ENCODE results near the gene ANKFN1.

Gene ANKFN1

GRCh38 chr17:56314984-56315602, 161.8 kb downstream of the ANKFN1 start:
- Mint-ChIP-seq H3K36me3 (no peaks in the 10 kb centered on the region), H3K9me3 (no peaks in the 10 kb centered on the region), H3K27ac (no peak overlapping the region), H3K27me3 (peaks cover 2% of the 10 kb centered on the region), H3K4me3 (no peak overlapping the region), H3K4me1 (no peaks in the 10 kb centered on the region)

DNA sequence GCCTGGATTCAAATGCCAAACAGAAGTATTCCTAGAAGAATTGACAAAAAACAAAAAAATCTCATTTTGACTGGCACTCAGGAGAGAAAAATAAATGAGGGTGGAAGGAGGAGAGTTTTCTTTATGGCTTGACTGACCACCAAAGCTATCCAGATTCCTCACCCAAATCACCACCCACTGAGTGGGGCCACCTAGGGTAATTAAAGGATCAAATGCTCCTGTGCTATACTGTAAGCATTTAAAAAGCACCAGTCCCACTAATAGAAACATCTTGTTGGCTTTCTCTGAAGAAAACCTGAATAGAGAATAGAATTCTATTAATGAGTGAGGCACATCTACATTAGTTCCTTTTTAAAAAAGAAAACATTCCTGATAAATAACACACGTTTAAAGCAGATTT, 163.3 kb downstream of the ANKFN1 start:
- Mint-ChIP-seq H3K27ac (no peak overlapping the region), H3K4me3 (no peak overlapping the region), H3K4me1 (no peaks in the 10 kb centered on the region), H3K27me3 (peaks cover 2% of the 10 kb centered on the region), H3K36me3 (no peaks in the 10 kb centered on the region), H3K9me3 (no peaks in the 10 kb centered on the region)

GRCh38 chr17:56317351-56318208, 164.3 kb downstream of the ANKFN1 start:
- no peaks in the 10 kb centered on the region for H3K4me1 Mint-ChIP-seq
- H3K27me3 Mint-ChIP-seq: peaks cover 7% of the 10 kb centered on the region
- H3K36me3 Mint-ChIP-seq: no peaks in the 10 kb centered on the region
- no peak overlapping the region for H3K4me3 Mint-ChIP-seq
- H3K9me3 Mint-ChIP-seq: no peaks in the 10 kb centered on the region
- H3K27ac Mint-ChIP-seq: no peak overlapping the region

DNA sequence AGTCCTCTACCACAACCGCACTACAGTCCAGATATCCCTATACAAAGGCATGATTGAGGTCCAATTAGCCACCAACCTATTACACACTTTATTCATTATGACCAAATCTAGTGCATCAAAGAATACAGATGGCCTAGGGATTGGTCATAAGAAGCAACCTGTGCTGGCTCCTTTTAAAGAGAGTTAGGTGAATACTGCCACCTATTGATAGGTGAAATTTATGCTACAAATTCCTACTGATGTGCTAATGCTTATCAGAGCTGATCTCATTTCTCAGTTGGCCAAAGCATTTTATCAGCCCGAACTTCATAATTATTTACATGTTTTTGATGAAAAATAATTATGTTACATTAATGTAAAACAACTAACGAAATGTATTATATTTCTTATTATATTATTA, 166.3 kb downstream of the ANKFN1 start:
- Mint-ChIP-seq H3K4me3 (no peak overlapping the region), H3K27ac (no peak overlapping the region), H3K27me3 (peaks cover 8% of the 10 kb centered on the region), H3K4me1 (no peaks in the 10 kb centered on the region), H3K9me3 (no peaks in the 10 kb centered on the region), H3K36me3 (no peaks in the 10 kb centered on the region)

- Mint-ChIP-seq H3K4me1 (no peaks in the 10 kb centered on the region), H3K4me3 (no peak overlapping the region), H3K9me3 (no peaks in the 10 kb centered on the region), H3K27ac (no peak overlapping the region), H3K36me3 (no peaks in the 10 kb centered on the region), H3K27me3 (peaks cover 6% of the 10 kb centered on the region)
Measured at GRCh38 chr17:56320443-56320842, 167.2 kb downstream of the ANKFN1 start.

GRCh38 chr17:56322991-56323390, 169.7 kb downstream of the ANKFN1 start:
- H3K36me3 Mint-ChIP-seq: no peaks in the 10 kb centered on the region
- no peaks in the 10 kb centered on the region for H3K4me1 Mint-ChIP-seq
- H3K4me3 Mint-ChIP-seq: no peak overlapping the region
- H3K9me3 Mint-ChIP-seq: no peaks in the 10 kb centered on the region
- H3K27me3 Mint-ChIP-seq: peaks cover 6% of the 10 kb centered on the region
- H3K27ac Mint-ChIP-seq: no peak overlapping the region

GRCh38 chr17:56324676-56325075, 171.4 kb downstream of the ANKFN1 start:
- Mint-ChIP-seq H3K36me3 (no peaks in the 10 kb centered on the region), H3K27ac (no peak overlapping the region), H3K4me1 (no peaks in the 10 kb centered on the region), H3K27me3 (peaks cover 6% of the 10 kb centered on the region), H3K9me3 (no peaks in the 10 kb centered on the region), H3K4me3 (no peak overlapping the region)

DNA sequence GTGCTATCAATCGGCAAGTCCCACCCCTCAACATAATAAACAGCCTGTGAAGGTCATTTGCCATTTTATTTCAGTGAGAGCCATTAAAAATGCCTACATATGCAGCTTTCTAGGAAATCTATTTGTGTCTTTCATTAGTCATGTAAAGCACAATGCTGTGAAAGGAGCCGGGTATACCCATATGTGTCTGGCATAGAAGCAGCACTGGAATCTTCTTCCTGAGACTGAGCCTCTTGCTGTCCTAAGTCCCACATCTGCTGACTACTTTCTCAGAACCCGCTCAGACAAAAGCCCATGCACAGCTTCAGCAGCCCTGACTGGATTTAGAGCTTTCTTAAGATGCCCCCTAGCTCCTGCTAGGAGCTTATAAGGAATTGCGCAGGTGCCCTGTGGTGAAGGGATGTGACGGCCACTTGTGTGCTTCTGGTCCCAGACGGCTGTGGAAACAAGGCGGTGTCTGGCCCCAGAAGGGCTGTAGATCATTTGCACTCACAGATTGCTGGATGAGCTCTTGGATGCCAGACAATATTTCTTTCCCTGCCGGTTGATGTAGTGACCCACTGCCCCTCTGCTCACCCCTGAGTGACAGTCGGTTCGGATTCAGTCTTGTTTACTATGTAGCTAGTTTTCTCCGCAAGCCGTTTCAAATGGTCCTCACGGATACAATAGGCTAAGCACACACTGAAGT, 172.2 kb downstream of the ANKFN1 start:
- H3K36me3 Mint-ChIP-seq: no peaks in the 10 kb centered on the region
- H3K4me3 Mint-ChIP-seq: no peak overlapping the region
- no peak overlapping the region for H3K27ac Mint-ChIP-seq
- no peaks in the 10 kb centered on the region for H3K4me1 Mint-ChIP-seq
- peaks cover 8% of the 10 kb centered on the region for H3K27me3 Mint-ChIP-seq
- H3K9me3 Mint-ChIP-seq: no peaks in the 10 kb centered on the region

DNA sequence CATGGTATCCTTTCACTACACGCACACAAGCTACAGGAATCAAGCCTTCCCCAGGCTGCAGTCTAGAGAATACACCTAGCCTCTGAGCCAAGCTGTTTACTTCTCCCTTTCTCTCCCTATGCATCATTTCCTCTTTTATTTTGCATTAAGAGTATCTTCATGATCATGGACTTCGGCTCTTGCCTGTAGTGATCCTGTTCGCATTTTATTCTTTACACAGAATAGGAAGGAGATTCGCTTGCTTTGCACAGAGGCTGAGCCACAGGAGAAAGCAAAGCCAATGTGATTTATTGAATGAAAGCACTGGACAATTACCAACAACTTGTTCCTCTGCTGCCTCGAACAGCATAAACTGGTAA, 172.7 kb downstream of the ANKFN1 start:
- Mint-ChIP-seq H3K4me3 (no peak overlapping the region), H3K27me3 (peaks cover 8% of the 10 kb centered on the region), H3K4me1 (no peaks in the 10 kb centered on the region), H3K27ac (no peak overlapping the region), H3K9me3 (no peaks in the 10 kb centered on the region), H3K36me3 (no peaks in the 10 kb centered on the region)

GRCh38 chr17:56347639-56348038, 194.4 kb downstream of the ANKFN1 start:
- peaks cover 2% of the 10 kb centered on the region for H3K36me3 Mint-ChIP-seq
- H3K9me3 Mint-ChIP-seq: peaks cover 7% of the 10 kb centered on the region
- no peak overlapping the region for H3K4me3 Mint-ChIP-seq
- no peak overlapping the region for H3K27ac Mint-ChIP-seq
- H3K4me1 Mint-ChIP-seq: no peaks in the 10 kb centered on the region
- peaks cover 26% of the 10 kb centered on the region for H3K27me3 Mint-ChIP-seq

DNA sequence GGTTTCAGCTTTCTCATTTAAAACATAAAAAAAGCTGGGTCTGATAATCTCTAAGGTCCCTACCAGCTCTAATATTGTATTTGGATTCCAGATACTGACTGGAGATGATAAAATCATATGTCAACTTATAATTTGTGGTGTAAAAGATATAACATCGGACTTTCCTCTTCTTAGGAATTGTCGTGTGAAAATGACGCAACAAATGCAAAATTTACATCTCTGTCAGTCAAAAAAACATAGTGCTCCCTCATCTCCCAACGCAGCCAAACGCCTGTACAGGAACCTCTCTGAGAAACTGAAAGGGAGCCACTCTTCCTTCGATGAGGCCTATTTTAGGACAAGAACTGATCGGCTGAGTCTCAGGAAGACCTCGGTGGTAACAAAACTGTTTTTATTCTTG, 197.3 kb downstream of the ANKFN1 start:
- Mint-ChIP-seq H3K27me3 (peaks cover 13% of the 10 kb centered on the region), H3K9me3 (no peaks in the 10 kb centered on the region), H3K36me3 (no peaks in the 10 kb centered on the region), H3K4me1 (no peaks in the 10 kb centered on the region), H3K4me3 (no peak overlapping the region), H3K27ac (no peak overlapping the region)

DNA sequence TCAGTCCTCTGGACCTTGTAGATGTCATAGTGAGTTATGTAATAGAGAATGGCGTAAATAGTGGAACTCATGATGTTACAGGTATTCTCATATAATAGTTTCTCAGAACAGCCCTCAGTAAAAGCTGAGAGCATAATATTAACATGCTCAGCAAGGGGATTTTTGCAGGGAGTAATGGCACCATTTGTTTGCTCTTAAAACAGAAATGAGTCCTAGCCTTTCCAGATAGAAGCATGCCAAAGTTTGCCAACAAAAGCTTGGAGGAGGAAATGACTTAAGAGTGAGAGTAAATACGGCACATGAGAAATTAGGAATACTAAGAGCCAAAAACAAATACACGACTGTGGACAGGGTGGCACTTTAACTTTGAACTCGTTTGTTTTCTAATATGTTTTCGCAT, 198.4 kb downstream of the ANKFN1 start:
- no peak overlapping the region for H3K27ac Mint-ChIP-seq
- no peaks in the 10 kb centered on the region for H3K9me3 Mint-ChIP-seq
- H3K27me3 Mint-ChIP-seq: peaks cover 10% of the 10 kb centered on the region
- no peak overlapping the region for H3K4me3 Mint-ChIP-seq
- H3K4me1 Mint-ChIP-seq: no peaks in the 10 kb centered on the region
- H3K36me3 Mint-ChIP-seq: no peaks in the 10 kb centered on the region

GRCh38 chr17:56358651-56359050, 205.4 kb downstream of the ANKFN1 start:
- H3K27me3 Mint-ChIP-seq: peaks cover 13% of the 10 kb centered on the region
- H3K9me3 Mint-ChIP-seq: no peaks in the 10 kb centered on the region
- no peak overlapping the region for H3K4me3 Mint-ChIP-seq
- H3K27ac Mint-ChIP-seq: no peak overlapping the region
- H3K4me1 Mint-ChIP-seq: no peaks in the 10 kb centered on the region
- H3K36me3 Mint-ChIP-seq: no peaks in the 10 kb centered on the region

GRCh38 chr17:56359518-56359917, 206.2 kb downstream of the ANKFN1 start:
- H3K36me3 Mint-ChIP-seq: no peaks in the 10 kb centered on the region
- no peak overlapping the region for H3K4me3 Mint-ChIP-seq
- H3K27me3 Mint-ChIP-seq: peaks cover 13% of the 10 kb centered on the region
- H3K4me1 Mint-ChIP-seq: no peaks in the 10 kb centered on the region
- H3K27ac Mint-ChIP-seq: no peak overlapping the region
- no peaks in the 10 kb centered on the region for H3K9me3 Mint-ChIP-seq

GRCh38 chr17:56367366-56367765, 214.1 kb downstream of the ANKFN1 start:
- H3K36me3 Mint-ChIP-seq: no peaks in the 10 kb centered on the region
- H3K27ac Mint-ChIP-seq: no peak overlapping the region
- H3K4me3 Mint-ChIP-seq: no peak overlapping the region
- H3K27me3 Mint-ChIP-seq: peaks cover 2% of the 10 kb centered on the region
- no peaks in the 10 kb centered on the region for H3K9me3 Mint-ChIP-seq
- no peaks in the 10 kb centered on the region for H3K4me1 Mint-ChIP-seq

Data from activated naive CD4-positive, alpha-beta T cell treated with anti-CD3 and anti-CD28 coated beads, Interleukin-2, amount 50 U/mL, for 24 hours (primary cell).